HCT116 (cell line): ENCODE measurements around the gene CFAP57. TPM values are rescaled to one million over a fixed set of nuclear protein-coding genes. Genes with fewer than 3 reads are reported as not detected.

Experiments used
- ATAC-seq: fragments of 200-7000 bp; cut with Tn5 transposase; 2 replicates; pipeline ENCODE4 v1.9.1; 2020; ENCODE audit warnings: mild to moderate bottlenecking, moderate library complexity
- BruUV-seq: library from RNA; stranded (reverse); fragments of 400-500 nt; replicated peaks from 2 replicates; lab custom pipeline; 2021; lab: Mats Ljungman, UMichigan
- CTCF ChIA-PET: fragments of 300-600 bp; sonication (Branson Sonifier 250); formaldehyde crosslinking; loops from one replicate; lab custom pipeline; 2021; ENCODE audit warnings: antibody characterized with exemption; lab: Charles Lee
- POLR2A ChIA-PET: fragments of 300-600, 350-600 bp; sonication (Branson Sonifier 250); formaldehyde crosslinking; loops from one replicate; lab custom pipeline; 2021; ENCODE audit warnings: antibody characterized with exemption; lab: Charles Lee
- RAD21 ChIA-PET, 2 experiments: fragments of 300-600 bp; sonication (Branson Sonifier 250); formaldehyde crosslinking; loops; one replicate each; lab custom pipeline; 2023; ENCODE audit warnings: low total read pairs in 2 of 2; ENCODE audit not compliant: uncharacterized antibody in 2 of 2, unreplicated experiment in 2 of 2, low non-redundant PET in 1 of 2; lab: Charles Lee
- DNase-seq: peaks from one replicate; pipeline ENCODE4 v3.0.0-alpha.2; 2010; ENCODE audit warnings: low read depth, low spot score
- H2AFZ ChIP-seq: fragments of 200-600 bp; shearing (Covaris generic), sonication (generic); 2 replicates; pipeline ENCODE4 v1.6.1; 2017; ENCODE audit warnings: low read depth, mixed run types, mixed read lengths, antibody characterized with exemption, low read length; ENCODE audit not compliant: poor library complexity, severe bottlenecking
- H3K27ac ChIP-seq: 2 replicates; pipeline ENCODE4 v1.5.1; 2012; ENCODE audit warnings: low read depth, low read length
- H3K27me3 ChIP-seq: fragments of 200-600 bp; sonication (generic); 2 replicates; pipeline ENCODE4 v1.6.1; 2016; ENCODE audit warnings: mixed run types, low read length, mixed read lengths; ENCODE audit not compliant: insufficient read depth
- H3K36me3 ChIP-seq, 2 experiments: fragments of 200-500 bp in 1 of 2; fragments of 200-600 bp in 1 of 2; sonication (Bioruptor generic) in 1 of 2; sonication (generic) in 1 of 2; 2 replicates each; pipeline versions ENCODE4 v1.5.1 to v1.6.1; 2014 to 2016; ENCODE audit warnings: low read length in 2 of 2, inconsistent platforms in 1 of 2, mixed read lengths in 1 of 2, mixed run types in 1 of 2; ENCODE audit not compliant: insufficient read depth in 2 of 2, control insufficient read depth in 1 of 2
- H3K4me1 ChIP-seq, 2 experiments: fragments of 200-600 bp in 1 of 2; sonication (generic) in 1 of 2; 2 replicates each; pipeline versions ENCODE4 v1.5.1 to v1.6.1; 2012 to 2017; ENCODE audit warnings: low read length in 2 of 2, inconsistent platforms in 1 of 2, mild to moderate bottlenecking in 1 of 2, mixed read lengths in 1 of 2, mixed run types in 1 of 2, moderate library complexity in 1 of 2; ENCODE audit not compliant: insufficient read depth in 2 of 2, control insufficient read depth in 1 of 2
- H3K4me2 ChIP-seq: fragments of 200-600 bp; sonication (generic); 2 replicates; pipeline ENCODE4 v1.6.1; 2017; ENCODE audit warnings: mixed run types, low read length, mixed read lengths
- H3K4me3 ChIP-seq, 2 experiments: fragments of 200-600 bp in 1 of 2; sonication (generic) in 1 of 2; replicated peaks in 1 of 2; 2 replicates each; pipeline ENCODE4 v1.5.1; 2011 to 2016; ENCODE audit warnings: low read length in 2 of 2, control low read depth in 1 of 2, low read depth in 1 of 2, mild to moderate bottlenecking in 1 of 2, mixed read lengths in 1 of 2, mixed run types in 1 of 2
- H3K79me2 ChIP-seq: fragments of 200-600 bp; sonication (generic); 2 replicates; pipeline ENCODE4 v1.6.1; 2017; ENCODE audit warnings: mild to moderate bottlenecking, mixed run types, low read length, moderate library complexity, mixed read lengths; ENCODE audit not compliant: insufficient read depth
- H3K9ac ChIP-seq: fragments of 200-600 bp; sonication (generic); 2 replicates; pipeline ENCODE4 v1.6.1; 2016; ENCODE audit warnings: low read length, mixed read lengths
- H3K9me2 ChIP-seq: fragments of 200-600 bp; sonication (generic), shearing (Covaris generic); 2 replicates; pipeline ENCODE4 v1.6.1; 2017; ENCODE audit warnings: mixed run types, mild to moderate bottlenecking, moderate library complexity; ENCODE audit not compliant: insufficient read depth
- H3K9me3 ChIP-seq, 2 experiments: fragments of 200-500 bp in 1 of 2; fragments of 200-600 bp in 1 of 2; sonication (Bioruptor generic) in 1 of 2; sonication (generic) in 1 of 2; 2 replicates each; pipeline ENCODE4 v1.6.1; 2014 to 2017; ENCODE audit warnings: low read length in 2 of 2, mixed read lengths in 2 of 2, inconsistent platforms in 1 of 2, low read depth in 1 of 2, mild to moderate bottlenecking in 1 of 2, mixed run types in 1 of 2, moderate library complexity in 1 of 2; ENCODE audit not compliant: control insufficient read depth in 1 of 2, insufficient read depth in 1 of 2
- H4K20me1 ChIP-seq: fragments of 200-600 bp; sonication (generic), shearing (Covaris generic); 2 replicates; pipeline ENCODE4 v1.6.1; 2017; ENCODE audit warnings: mixed run types, mild to moderate bottlenecking, moderate library complexity; ENCODE audit not compliant: insufficient read depth
- CBX3 ChIP-seq: IDR thresholded peaks from 2 replicates; pipeline ENCODE4 v1.6.1; 2012; ENCODE audit warnings: low read depth
- EGR1 ChIP-seq: IDR thresholded peaks from 2 replicates; pipeline ENCODE4 v1.6.1; 2012; ENCODE audit warnings: low read depth
- ELF1 ChIP-seq: IDR thresholded peaks from 2 replicates; pipeline ENCODE4 v1.6.1; 2012; ENCODE audit warnings: low read depth, borderline replicate concordance
- JUND ChIP-seq: IDR thresholded peaks from 2 replicates; pipeline ENCODE4 v1.6.1; 2012
- POLR2A ChIP-seq: IDR thresholded peaks from 2 replicates; pipeline ENCODE4 v1.7.0; 2011; ENCODE audit warnings: borderline replicate concordance; ENCODE audit not compliant: insufficient read depth, insufficient read length; ENCODE audit errors: extremely low read depth
- POLR2AphosphoS5 ChIP-seq: IDR thresholded peaks from 2 replicates; pipeline ENCODE4 v1.6.1; 2011; ENCODE audit warnings: mild to moderate bottlenecking, low read depth, low read length, moderate library complexity
- RAD21 ChIP-seq: IDR thresholded peaks from 2 replicates; pipeline ENCODE4 v1.6.1; 2012; ENCODE audit warnings: low read depth, mild to moderate bottlenecking
- SIN3A ChIP-seq: IDR thresholded peaks from 2 replicates; pipeline ENCODE4 v1.6.1; 2012; ENCODE audit warnings: low read depth
- SP1 ChIP-seq: IDR thresholded peaks from 2 replicates; pipeline ENCODE4 v1.6.1; 2012; ENCODE audit warnings: low read depth
- YY1 ChIP-seq: IDR thresholded peaks from 2 replicates; pipeline ENCODE4 v1.6.1; 2011; ENCODE audit warnings: low read length, low read depth, moderate library complexity, mild to moderate bottlenecking; ENCODE audit not compliant: insufficient replicate concordance; ENCODE audit errors: extremely low read depth
- ZFX ChIP-seq: fragments of 450-650 bp; IDR thresholded peaks from 2 replicates; pipeline ENCODE4 v1.6.1; 2017
- intact Hi-C: fragments of 100-400 bp; cut with micrococcal nuclease; formaldehyde crosslinking; loops from 2 replicates; pipeline ENCODE4 v1.10.0; 2022
- total RNA-seq: library from RNA; stranded (reverse); gene quantifications from one replicate; pipeline ENCODE4 v1.2.1, GENCODE V29; 2021; ENCODE audit not compliant: unreplicated experiment
- TF ChIP-seq, protein P1 (sequence below): IDR thresholded peaks from 2 replicates; pipeline ENCODE4 v1.6.1; 2012
- TF ChIP-seq, protein P2 (sequence below): IDR thresholded peaks from 2 replicates; pipeline ENCODE4 v1.6.1; 2011; ENCODE audit warnings: mild to moderate bottlenecking, low read length, moderate library complexity; ENCODE audit not compliant: insufficient replicate concordance; ENCODE audit errors: extremely low read depth
- TF ChIP-seq, protein P3 (sequence below): IDR thresholded peaks from 2 replicates; pipeline ENCODE4 v1.6.1; 2012; ENCODE audit warnings: low read depth
- TF ChIP-seq, protein P4 (sequence below): IDR thresholded peaks from 2 replicates; pipeline ENCODE4 v1.6.1; 2012

The CFAP57 gene
- total RNA-seq, 1 experiment from 2014 or later, result 0.49 TPM

DNA sequence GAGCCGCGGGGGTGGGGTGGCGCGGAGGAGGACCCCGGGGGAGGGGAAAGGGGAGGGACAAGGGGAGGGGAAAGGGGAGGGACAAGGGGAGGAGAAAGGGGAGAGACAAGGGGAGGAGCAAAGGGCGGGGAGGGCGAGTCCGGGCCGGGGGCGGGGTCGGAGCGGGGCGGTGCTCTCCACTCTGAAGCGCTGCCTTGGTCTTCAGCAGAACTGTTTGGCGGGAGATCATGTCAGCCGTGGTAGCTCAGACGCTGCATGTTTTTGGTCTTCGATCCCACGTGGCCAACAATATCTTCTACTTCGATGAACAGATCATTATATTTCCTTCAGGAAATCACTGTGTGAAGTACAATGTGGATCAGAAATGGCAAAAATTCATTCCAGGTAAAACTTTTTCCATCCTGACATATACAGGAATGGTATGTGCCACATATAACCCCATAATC lies 420 bp downstream of the CFAP57 start:
- H4K20me1 ChIP-seq, result no peaks in the 10 kb centered on the region
- peak overlapping the region; percentile 87 for H2AFZ ChIP-seq
- POLR2A ChIA-PET, result interaction anchor here (1.0 to 1.1 kb wide), 2 partner anchors 12 to 326 kb away, joined by 3 to 4 read pairs; partner anchors contain the start of gene ZNF691
- intact Hi-C loops, result no loop called here
- peak overlapping the region; percentile 65 for H3K27ac ChIP-seq
- no peaks in the 10 kb centered on the region for H3K9me3 ChIP-seq
- H3K4me2 ChIP-seq, result peak overlapping the region; percentile 94
- peak overlapping the region; percentile 92 for H3K9ac ChIP-seq
- peak overlapping the region; percentile 97 to 98 for H3K4me3 ChIP-seq
- peaks cover 5 to 7% of the 10 kb centered on the region in 2 experiments for H3K4me1 ChIP-seq
- CTCF ChIA-PET, result interaction anchor here (0.6 kb wide), 1 partner anchor 99 kb away, joined by 3 read pairs; no protein-coding TSS in a partner anchor
- peaks cover 41% of the 10 kb centered on the region for H3K79me2 ChIP-seq
- DNase-seq, result peak; percentile 84
- H3K36me3 ChIP-seq, result peaks cover 27 to 32% of the 10 kb centered on the region in 2 experiments
- RAD21 ChIA-PET, result no interaction called here
- H3K9me2 ChIP-seq, result no peaks in the 10 kb centered on the region
- peak; percentile 86 for ATAC-seq
- BruUV-seq, result no TSS peak
- TF ChIP-seq, protein P1, sequence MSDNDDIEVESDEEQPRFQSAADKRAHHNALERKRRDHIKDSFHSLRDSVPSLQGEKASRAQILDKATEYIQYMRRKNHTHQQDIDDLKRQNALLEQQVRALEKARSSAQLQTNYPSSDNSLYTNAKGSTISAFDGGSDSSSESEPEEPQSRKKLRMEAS, result peak; percentile 96
- TF ChIP-seq SP1 (0 out of 2 replicates have a peak, but pooled peaks have one; percentile 18), CBX3 (peak; percentile 96), JUND (no peak), RAD21 (no peak), ELF1 (no peak)
- TF ChIP-seq, all 23 proteins: peak for 3
- no peaks in the 10 kb centered on the region for H3K27me3 ChIP-seq

DNA sequence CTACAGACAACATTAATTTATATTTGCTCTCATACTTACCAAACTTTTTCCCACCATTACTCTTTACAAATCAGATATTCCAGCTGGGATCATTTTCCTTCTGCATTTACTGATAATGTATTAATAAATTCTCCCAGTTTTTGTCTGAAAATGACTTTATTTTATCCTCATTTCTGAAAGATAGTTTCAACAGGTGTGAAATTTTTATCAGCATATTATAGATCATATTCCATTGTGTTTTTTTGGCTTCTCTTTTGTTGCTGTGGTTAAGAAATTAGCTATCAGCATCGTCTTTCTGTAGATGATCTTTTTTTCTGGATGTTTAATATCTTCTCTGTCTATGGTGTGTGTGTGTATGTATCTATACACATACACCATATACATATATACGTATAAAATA lies 2.7 kb downstream of the CFAP57 start:
- Histone ChIP-seq H3K27ac (no peak overlapping the region), H3K79me2 (peaks cover 23% of the 10 kb centered on the region), H4K20me1 (no peaks in the 10 kb centered on the region), H3K4me3 (no peak overlapping the region), H3K36me3 (peaks cover 5 to 9% of the 10 kb centered on the region in 2 experiments; a peak in 2 of 4 replicates), H3K9me3 (no peaks in the 10 kb centered on the region), H3K4me1 (peaks cover 5 to 7% of the 10 kb centered on the region in 2 experiments), H2AFZ (no peak overlapping the region), H3K27me3 (no peaks in the 10 kb centered on the region), H3K4me2 (no peak overlapping the region), H3K9me2 (no peaks in the 10 kb centered on the region), H3K9ac (no peak overlapping the region)
- CTCF ChIA-PET, result no interaction called here
- ATAC-seq, result no peak
- no peak for DNase-seq
- RAD21 ChIA-PET, result no interaction called here
- POLR2A ChIA-PET, result no interaction called here
- no TSS peak for BruUV-seq
- intact Hi-C loops, result no loop called here
- TF ChIP-seq, protein P2, sequence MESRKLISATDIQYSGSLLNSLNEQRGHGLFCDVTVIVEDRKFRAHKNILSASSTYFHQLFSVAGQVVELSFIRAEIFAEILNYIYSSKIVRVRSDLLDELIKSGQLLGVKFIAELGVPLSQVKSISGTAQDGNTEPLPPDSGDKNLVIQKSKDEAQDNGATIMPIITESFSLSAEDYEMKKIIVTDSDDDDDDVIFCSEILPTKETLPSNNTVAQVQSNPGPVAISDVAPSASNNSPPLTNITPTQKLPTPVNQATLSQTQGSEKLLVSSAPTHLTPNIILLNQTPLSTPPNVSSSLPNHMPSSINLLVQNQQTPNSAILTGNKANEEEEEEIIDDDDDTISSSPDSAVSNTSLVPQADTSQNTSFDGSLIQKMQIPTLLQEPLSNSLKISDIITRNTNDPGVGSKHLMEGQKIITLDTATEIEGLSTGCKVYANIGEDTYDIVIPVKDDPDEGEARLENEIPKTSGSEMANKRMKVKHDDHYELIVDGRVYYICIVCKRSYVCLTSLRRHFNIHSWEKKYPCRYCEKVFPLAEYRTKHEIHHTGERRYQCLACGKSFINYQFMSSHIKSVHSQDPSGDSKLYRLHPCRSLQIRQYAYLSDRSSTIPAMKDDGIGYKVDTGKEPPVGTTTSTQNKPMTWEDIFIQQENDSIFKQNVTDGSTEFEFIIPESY, result no peak
- TF ChIP-seq POLR2AphosphoS5, result no peak
- TF ChIP-seq ELF1, result no peak
- no peak for TF ChIP-seq POLR2A
- no peak for TF ChIP-seq YY1
- TF ChIP-seq, protein P3, sequence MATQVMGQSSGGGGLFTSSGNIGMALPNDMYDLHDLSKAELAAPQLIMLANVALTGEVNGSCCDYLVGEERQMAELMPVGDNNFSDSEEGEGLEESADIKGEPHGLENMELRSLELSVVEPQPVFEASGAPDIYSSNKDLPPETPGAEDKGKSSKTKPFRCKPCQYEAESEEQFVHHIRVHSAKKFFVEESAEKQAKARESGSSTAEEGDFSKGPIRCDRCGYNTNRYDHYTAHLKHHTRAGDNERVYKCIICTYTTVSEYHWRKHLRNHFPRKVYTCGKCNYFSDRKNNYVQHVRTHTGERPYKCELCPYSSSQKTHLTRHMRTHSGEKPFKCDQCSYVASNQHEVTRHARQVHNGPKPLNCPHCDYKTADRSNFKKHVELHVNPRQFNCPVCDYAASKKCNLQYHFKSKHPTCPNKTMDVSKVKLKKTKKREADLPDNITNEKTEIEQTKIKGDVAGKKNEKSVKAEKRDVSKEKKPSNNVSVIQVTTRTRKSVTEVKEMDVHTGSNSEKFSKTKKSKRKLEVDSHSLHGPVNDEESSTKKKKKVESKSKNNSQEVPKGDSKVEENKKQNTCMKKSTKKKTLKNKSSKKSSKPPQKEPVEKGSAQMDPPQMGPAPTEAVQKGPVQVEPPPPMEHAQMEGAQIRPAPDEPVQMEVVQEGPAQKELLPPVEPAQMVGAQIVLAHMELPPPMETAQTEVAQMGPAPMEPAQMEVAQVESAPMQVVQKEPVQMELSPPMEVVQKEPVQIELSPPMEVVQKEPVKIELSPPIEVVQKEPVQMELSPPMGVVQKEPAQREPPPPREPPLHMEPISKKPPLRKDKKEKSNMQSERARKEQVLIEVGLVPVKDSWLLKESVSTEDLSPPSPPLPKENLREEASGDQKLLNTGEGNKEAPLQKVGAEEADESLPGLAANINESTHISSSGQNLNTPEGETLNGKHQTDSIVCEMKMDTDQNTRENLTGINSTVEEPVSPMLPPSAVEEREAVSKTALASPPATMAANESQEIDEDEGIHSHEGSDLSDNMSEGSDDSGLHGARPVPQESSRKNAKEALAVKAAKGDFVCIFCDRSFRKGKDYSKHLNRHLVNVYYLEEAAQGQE, result no peak
- no peak for TF ChIP-seq ZFX
- no peak for TF ChIP-seq SP1
- TF ChIP-seq EGR1, result no peak
- no peak for TF ChIP-seq SIN3A
- TF ChIP-seq, protein P4, sequence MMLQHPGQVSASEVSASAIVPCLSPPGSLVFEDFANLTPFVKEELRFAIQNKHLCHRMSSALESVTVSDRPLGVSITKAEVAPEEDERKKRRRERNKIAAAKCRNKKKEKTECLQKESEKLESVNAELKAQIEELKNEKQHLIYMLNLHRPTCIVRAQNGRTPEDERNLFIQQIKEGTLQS, result no peak
- TF ChIP-seq RAD21, result no peak
- TF ChIP-seq JUND, result no peak
